Measurements from ENCODE around the gene LSM12.
A peak's percentile ranks its signal among the peaks of the same experiment; 100 is the strongest.

Gene LSM12

GRCh38 chr17:44006598-44007345 is 59.7 kb downstream of the LSM12 start:
- DNase-seq (ENCODE audit: low read depth): peak; percentile 96
- TF ChIP-seq, protein P1, sequence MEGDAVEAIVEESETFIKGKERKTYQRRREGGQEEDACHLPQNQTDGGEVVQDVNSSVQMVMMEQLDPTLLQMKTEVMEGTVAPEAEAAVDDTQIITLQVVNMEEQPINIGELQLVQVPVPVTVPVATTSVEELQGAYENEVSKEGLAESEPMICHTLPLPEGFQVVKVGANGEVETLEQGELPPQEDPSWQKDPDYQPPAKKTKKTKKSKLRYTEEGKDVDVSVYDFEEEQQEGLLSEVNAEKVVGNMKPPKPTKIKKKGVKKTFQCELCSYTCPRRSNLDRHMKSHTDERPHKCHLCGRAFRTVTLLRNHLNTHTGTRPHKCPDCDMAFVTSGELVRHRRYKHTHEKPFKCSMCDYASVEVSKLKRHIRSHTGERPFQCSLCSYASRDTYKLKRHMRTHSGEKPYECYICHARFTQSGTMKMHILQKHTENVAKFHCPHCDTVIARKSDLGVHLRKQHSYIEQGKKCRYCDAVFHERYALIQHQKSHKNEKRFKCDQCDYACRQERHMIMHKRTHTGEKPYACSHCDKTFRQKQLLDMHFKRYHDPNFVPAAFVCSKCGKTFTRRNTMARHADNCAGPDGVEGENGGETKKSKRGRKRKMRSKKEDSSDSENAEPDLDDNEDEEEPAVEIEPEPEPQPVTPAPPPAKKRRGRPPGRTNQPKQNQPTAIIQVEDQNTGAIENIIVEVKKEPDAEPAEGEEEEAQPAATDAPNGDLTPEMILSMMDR (IDR thresholded peaks at IDR 0.05; ENCODE audit: low read depth, low read length): no peak
- 0 out of 2 replicates have a peak, but pooled peaks have one; percentile 25 for TF ChIP-seq MAX (IDR thresholded peaks at IDR 0.05; ENCODE audit: low read depth, low read length)
- peak overlapping the region; percentile 28 for H3K4me3 ChIP-seq (ENCODE audit: low read depth, low read length)

- DNase-seq (ENCODE audit: low read depth): no peak
- TF ChIP-seq MAX (IDR thresholded peaks at IDR 0.05; ENCODE audit: low read depth, low read length) (no peak), POLR2A (IDR thresholded peaks at IDR 0.05; ENCODE audit: extremely low read depth, insufficient read length) (no peak), MYC (IDR thresholded peaks at IDR 0.05; ENCODE audit: low read depth, low read length) (no peak)
- TF ChIP-seq, protein P1 (IDR thresholded peaks at IDR 0.05; ENCODE audit: low read depth, low read length): no peak
- H3K4me3 ChIP-seq (ENCODE audit: low read depth, low read length): peak overlapping the region; percentile 28
These were observed 60.2 kb downstream of the LSM12 start for GRCh38 chr17:44006272-44006597.

DNA sequence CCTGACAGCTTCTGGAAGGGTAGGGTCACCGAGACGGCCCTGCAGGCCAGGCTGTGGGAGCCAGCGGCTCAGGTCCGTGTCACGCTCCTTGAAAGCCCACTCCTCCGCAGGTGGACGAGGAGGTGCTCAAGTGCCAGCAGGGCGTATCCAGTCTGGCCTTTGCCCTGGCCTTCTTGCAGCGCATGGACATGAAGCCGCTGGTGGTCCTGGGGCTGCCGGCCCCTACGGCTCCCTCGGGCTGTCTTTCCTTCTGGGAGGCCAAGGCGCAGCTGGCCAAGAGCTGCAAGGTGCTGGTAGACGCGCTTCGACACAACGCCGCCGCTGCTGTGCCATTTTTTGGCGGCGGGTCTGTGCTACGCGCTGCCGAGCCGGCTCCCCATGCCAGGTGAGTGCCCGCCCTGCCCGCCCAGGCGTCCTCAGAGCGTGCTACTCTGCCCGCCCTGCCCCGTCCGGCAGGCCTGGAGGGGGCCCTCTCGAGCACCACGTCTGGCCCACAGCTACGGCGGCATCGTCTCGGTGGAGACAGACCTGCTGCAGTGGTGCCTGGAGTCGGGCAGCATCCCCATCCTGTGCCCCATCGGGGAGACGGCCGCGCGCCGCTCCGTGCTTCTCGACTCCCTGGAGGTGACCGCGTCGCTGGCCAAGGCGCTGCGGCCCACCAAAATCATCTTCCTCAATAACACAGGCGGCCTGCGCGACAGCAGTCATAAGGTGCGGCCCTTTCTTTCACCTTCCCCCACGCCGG is 60.8 kb downstream of the LSM12 start:
- peak overlapping the region; percentile 28 for H3K4me3 ChIP-seq (ENCODE audit: low read depth, low read length)
- TF ChIP-seq POLR2A (IDR thresholded peaks at IDR 0.05; ENCODE audit: extremely low read depth, insufficient read length) (no peak), MYC (IDR thresholded peaks at IDR 0.05; ENCODE audit: low read depth, low read length) (no peak), MAX (IDR thresholded peaks at IDR 0.05; ENCODE audit: low read depth, low read length) (no peak)
- TF ChIP-seq, protein P1 (IDR thresholded peaks at IDR 0.05; ENCODE audit: low read depth, low read length): no peak
- DNase-seq (ENCODE audit: low read depth): peak; percentile 36

DNA sequence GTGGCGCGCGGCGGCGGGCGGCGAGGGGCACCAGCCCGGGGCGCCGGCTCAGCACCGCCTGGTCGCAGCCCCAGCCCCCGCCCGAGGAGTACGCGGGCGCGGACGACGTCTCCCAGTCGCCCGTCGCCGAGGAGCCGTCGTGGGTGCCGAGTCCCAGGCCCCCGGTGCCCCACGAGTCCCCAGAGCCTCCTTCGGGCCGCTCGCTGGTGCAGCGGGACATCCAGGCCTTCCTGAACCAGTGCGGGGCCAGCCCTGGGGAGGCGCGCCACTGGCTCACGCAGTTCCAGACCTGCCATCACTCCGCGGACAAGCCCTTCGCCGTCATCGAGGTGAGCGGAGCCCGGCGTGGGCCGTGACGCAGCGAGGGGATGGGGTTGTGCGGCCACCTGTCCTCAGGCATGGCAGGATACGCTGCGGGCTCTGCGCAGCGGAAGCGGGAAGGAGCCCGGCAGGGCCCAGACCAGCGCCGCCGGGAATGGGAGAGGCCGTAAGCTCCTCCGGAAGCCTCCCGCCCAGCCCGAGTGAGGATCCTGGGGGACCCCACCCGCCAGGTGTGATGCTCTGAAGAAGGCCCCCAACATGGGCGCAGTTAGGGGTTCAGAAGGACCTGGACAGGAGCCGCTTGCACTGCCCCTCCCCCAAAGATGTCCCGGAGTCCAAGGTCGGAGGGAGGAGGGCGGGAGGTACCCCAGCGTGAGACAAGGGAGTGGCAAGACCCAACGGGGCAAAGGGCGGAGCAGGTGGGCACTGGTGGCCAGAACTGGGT is 61.5 kb downstream of the LSM12 start:
- no peak overlapping the region for H3K4me3 ChIP-seq (ENCODE audit: low read depth, low read length)
- DNase-seq (ENCODE audit: low read depth): no peak
- TF ChIP-seq MAX (IDR thresholded peaks at IDR 0.05; ENCODE audit: low read depth, low read length): no peak
- TF ChIP-seq, protein P1 (IDR thresholded peaks at IDR 0.05; ENCODE audit: low read depth, low read length): no peak
- TF ChIP-seq POLR2A (IDR thresholded peaks at IDR 0.05; ENCODE audit: extremely low read depth, insufficient read length): no peak
- no peak for TF ChIP-seq MYC (IDR thresholded peaks at IDR 0.05; ENCODE audit: low read depth, low read length)

- TF ChIP-seq MAX (IDR thresholded peaks at IDR 0.05; ENCODE audit: low read depth, low read length) (no peak), MYC (IDR thresholded peaks at IDR 0.05; ENCODE audit: low read depth, low read length) (no peak), POLR2A (IDR thresholded peaks at IDR 0.05; ENCODE audit: extremely low read depth, insufficient read length) (no peak)
- TF ChIP-seq, protein P1 (IDR thresholded peaks at IDR 0.05; ENCODE audit: low read depth, low read length): no peak
- no peak for DNase-seq (ENCODE audit: low read depth)
These were observed 62.3 kb downstream of the LSM12 start, which contains the start of gene NAGS for GRCh38 chr17:44004077-44004760. Gene NAGS (plus strand): TSS chr17:44004622. CDS start chr17:44004664, 42 bp downstream.

More at GRCh38 chr17:44004077-44004760, 62.3 kb downstream of the LSM12 start, which contains the start of gene NAGS:
- H3K4me3 ChIP-seq (ENCODE audit: low read depth, low read length): no peak within 1 kb of the TSS
